ENCODE results near the gene COL4A5. TPM values are rescaled to one million over a fixed set of nuclear protein-coding genes. Genes with fewer than 3 reads are reported as not detected.

COL4A5 gene
- total RNA-seq, 1 experiment from 2014 or later, result 0.60 TPM

DNA sequence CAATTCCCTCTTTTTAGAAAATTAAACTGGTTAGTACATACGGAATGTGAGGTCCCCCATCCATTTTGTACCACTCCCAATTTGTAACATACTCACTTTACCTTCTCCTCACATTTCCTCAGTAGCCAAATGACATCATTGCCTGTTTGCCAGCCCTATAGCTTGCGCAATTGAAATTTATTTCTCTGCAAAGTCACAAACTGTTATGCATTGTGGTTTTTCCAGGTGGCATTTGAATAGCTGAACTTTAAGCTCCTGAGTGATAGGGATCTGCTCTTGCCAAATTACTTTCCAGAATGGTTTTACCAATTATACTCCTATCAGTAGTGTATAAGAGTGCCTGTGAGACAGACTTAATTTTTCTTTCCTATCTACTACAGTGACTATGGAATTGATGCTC lies 7.7 kb downstream of the COL4A5 start:
- Histone ChIP-seq H3K27ac (ENCODE audit: low read depth, low read length, poor library complexity, severe bottlenecking) (no peak overlapping the region), H3K27me3 (replicated peaks; ENCODE audit: insufficient read depth, low read depth, low read length, poor library complexity) (no peaks in the 10 kb centered on the region), H3K4me3 (ENCODE audit: low read depth, low read length, poor library complexity, severe bottlenecking) (no peak overlapping the region), H3K9me3 (ENCODE audit: low read depth, low read length, poor library complexity, severe bottlenecking) (no peaks in the 10 kb centered on the region), H3K4me1 (ENCODE audit: insufficient read depth, low read length, poor library complexity, severe bottlenecking) (no peaks in the 10 kb centered on the region), H3K36me3 (ENCODE audit: insufficient read depth, low read length, poor library complexity, severe bottlenecking) (no peaks in the 10 kb centered on the region)
- no peak for DNase-seq (ENCODE audit: low spot score)
- intact Hi-C loops (cut with micrococcal nuclease; ENCODE audit: unreplicated experiment), result no loop called here
- POLR2A ChIA-PET (ENCODE audit: low non-redundant PET), result no interaction called here
- TF ChIP-seq, protein P1, sequence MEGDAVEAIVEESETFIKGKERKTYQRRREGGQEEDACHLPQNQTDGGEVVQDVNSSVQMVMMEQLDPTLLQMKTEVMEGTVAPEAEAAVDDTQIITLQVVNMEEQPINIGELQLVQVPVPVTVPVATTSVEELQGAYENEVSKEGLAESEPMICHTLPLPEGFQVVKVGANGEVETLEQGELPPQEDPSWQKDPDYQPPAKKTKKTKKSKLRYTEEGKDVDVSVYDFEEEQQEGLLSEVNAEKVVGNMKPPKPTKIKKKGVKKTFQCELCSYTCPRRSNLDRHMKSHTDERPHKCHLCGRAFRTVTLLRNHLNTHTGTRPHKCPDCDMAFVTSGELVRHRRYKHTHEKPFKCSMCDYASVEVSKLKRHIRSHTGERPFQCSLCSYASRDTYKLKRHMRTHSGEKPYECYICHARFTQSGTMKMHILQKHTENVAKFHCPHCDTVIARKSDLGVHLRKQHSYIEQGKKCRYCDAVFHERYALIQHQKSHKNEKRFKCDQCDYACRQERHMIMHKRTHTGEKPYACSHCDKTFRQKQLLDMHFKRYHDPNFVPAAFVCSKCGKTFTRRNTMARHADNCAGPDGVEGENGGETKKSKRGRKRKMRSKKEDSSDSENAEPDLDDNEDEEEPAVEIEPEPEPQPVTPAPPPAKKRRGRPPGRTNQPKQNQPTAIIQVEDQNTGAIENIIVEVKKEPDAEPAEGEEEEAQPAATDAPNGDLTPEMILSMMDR (conservative IDR thresholded peaks at IDR 0.05; ENCODE audit: low read depth, low read length), result no peak
- TF ChIP-seq EZH2 (IDR thresholded peaks at IDR 0.05; ENCODE audit: borderline replicate concordance, low read depth, low read length, poor library complexity, severe bottlenecking), result no peak
- no TSS peak for BruUV-seq (replicated peaks)
- CTCF ChIA-PET, result no interaction called here

DNA sequence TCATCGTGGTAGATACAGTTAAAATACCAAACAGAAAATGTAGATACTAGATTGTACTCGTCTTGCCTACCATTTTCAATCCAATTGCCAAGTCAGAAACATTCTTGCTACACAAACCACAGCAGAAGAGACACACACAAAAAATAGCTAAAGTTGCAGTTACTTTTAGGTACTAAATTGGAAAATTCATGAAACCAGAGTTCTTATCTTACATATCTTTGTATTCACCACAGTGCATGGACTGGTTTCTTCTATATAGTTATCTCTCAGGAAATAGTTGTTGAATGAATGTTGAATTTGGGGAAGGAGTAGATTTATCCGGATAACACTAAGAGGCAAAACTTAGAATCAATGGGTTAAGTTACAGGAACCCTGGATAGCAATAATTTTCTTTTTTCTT lies 14.2 kb downstream of the COL4A5 start:
- DNase-seq (ENCODE audit: low spot score), result no peak
- Histone ChIP-seq H3K27me3 (replicated peaks; ENCODE audit: insufficient read depth, low read depth, low read length, poor library complexity) (peaks cover 6% of the 10 kb centered on the region), H3K4me3 (ENCODE audit: low read depth, low read length, poor library complexity, severe bottlenecking) (no peak overlapping the region), H3K36me3 (ENCODE audit: insufficient read depth, low read length, poor library complexity, severe bottlenecking) (no peaks in the 10 kb centered on the region), H3K9me3 (ENCODE audit: low read depth, low read length, poor library complexity, severe bottlenecking) (no peaks in the 10 kb centered on the region), H3K27ac (ENCODE audit: low read depth, low read length, poor library complexity, severe bottlenecking) (no peak overlapping the region), H3K4me1 (ENCODE audit: insufficient read depth, low read length, poor library complexity, severe bottlenecking) (no peaks in the 10 kb centered on the region)
- BruUV-seq (replicated peaks), result no TSS peak
- intact Hi-C loops (cut with micrococcal nuclease; ENCODE audit: unreplicated experiment), result no loop called here
- CTCF ChIA-PET, result no interaction called here
- TF ChIP-seq EZH2 (IDR thresholded peaks at IDR 0.05; ENCODE audit: borderline replicate concordance, low read depth, low read length, poor library complexity, severe bottlenecking), result no peak
- TF ChIP-seq, protein P1 (conservative IDR thresholded peaks at IDR 0.05; ENCODE audit: low read depth, low read length), result no peak
- POLR2A ChIA-PET (ENCODE audit: low non-redundant PET), result no interaction called here

DNA sequence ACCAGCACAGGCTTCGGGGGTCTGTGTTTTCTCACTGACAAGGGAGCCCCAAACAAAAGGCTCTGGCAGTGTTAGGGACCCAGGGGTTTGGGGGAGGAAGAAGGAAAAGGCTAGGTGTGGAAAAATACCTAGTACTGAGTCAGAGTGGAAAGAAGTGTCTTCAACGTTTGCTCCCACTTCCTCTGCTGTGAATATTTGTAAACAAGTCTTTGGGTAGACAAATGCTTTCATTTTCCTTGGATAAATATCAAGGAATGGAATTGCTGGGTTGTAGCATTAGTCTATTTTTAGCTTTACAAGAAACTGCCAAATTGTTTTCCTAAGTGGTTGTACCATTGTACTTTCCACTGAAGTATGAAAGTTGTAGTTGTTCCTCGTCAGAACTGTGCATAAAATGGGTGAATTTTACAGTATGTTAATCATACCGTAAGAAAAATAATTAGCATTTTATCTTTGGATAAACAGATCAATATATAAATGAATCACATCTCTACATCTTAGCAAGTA lies 17.4 kb downstream of the COL4A5 start:
- Histone ChIP-seq H3K27me3 (replicated peaks; ENCODE audit: insufficient read depth, low read depth, low read length, poor library complexity) (peaks cover 12% of the 10 kb centered on the region), H3K4me3 (ENCODE audit: low read depth, low read length, poor library complexity, severe bottlenecking) (no peak overlapping the region), H3K27ac (ENCODE audit: low read depth, low read length, poor library complexity, severe bottlenecking) (no peak overlapping the region), H3K36me3 (ENCODE audit: insufficient read depth, low read length, poor library complexity, severe bottlenecking) (no peaks in the 10 kb centered on the region), H3K4me1 (ENCODE audit: insufficient read depth, low read length, poor library complexity, severe bottlenecking) (no peaks in the 10 kb centered on the region), H3K9me3 (ENCODE audit: low read depth, low read length, poor library complexity, severe bottlenecking) (no peaks in the 10 kb centered on the region)
- intact Hi-C loops (cut with micrococcal nuclease; ENCODE audit: unreplicated experiment), result no loop called here
- no peak for DNase-seq (ENCODE audit: low spot score)
- TF ChIP-seq, protein P1 (conservative IDR thresholded peaks at IDR 0.05; ENCODE audit: low read depth, low read length), result no peak
- TF ChIP-seq EZH2 (IDR thresholded peaks at IDR 0.05; ENCODE audit: borderline replicate concordance, low read depth, low read length, poor library complexity, severe bottlenecking), result no peak
- no TSS peak for BruUV-seq (replicated peaks)
- CTCF ChIA-PET, result no interaction called here
- POLR2A ChIA-PET (ENCODE audit: low non-redundant PET), result no interaction called here
